Fibroblast of lung (primary cell): ENCODE results near the gene CCDC192. TPM values are rescaled to one million over a fixed set of nuclear protein-coding genes. Genes with fewer than 3 reads are reported as not detected.

Experiments used
- DNase-seq, 2 donors: peaks; one replicate each; pipeline versions ENCODE4 v3.0.0 to v3.0.0-alpha.2; 2010; ENCODE audit warnings: low read depth in 2 of 2
- H2AFZ ChIP-seq: 2 replicates; pipeline ENCODE4 v1.5.1; 2012; ENCODE audit warnings: low read length, control low read depth, inconsistent platforms
- H3K27ac ChIP-seq: 2 replicates; pipeline ENCODE4 v1.5.1; 2011; ENCODE audit warnings: low read length, control low read depth; ENCODE audit not compliant: insufficient read depth
- H3K27me3 ChIP-seq: 2 replicates; pipeline ENCODE4 v1.5.1; 2011; ENCODE audit warnings: mild to moderate bottlenecking, low read length; ENCODE audit not compliant: control insufficient read depth, insufficient read depth
- H3K36me3 ChIP-seq: 2 replicates; pipeline ENCODE4 v1.5.1; 2011; ENCODE audit warnings: low read length; ENCODE audit not compliant: control insufficient read depth, insufficient read depth
- H3K4me1 ChIP-seq: 2 replicates; pipeline ENCODE4 v1.5.1; 2011; ENCODE audit warnings: low read length; ENCODE audit not compliant: control insufficient read depth, insufficient read depth; ENCODE audit errors: extremely low read depth
- H3K4me2 ChIP-seq: 2 replicates; pipeline ENCODE4 v1.5.1; 2011; ENCODE audit warnings: low read length, control low read depth; ENCODE audit not compliant: insufficient read depth; ENCODE audit errors: extremely low read depth
- H3K4me3 ChIP-seq, 4 experiments: fragments of 200-600 bp in 1 of 4; sonication (generic) in 1 of 4; replicated peaks in 1 of 4; 2 replicates each; pipeline ENCODE4 v1.5.1; 2011 to 2016; ENCODE audit warnings: low read length in 4 of 4, low read depth in 3 of 4, mild to moderate bottlenecking in 3 of 4, control low read depth in 2 of 4, inconsistent platforms in 1 of 4, mixed read lengths in 1 of 4; ENCODE audit not compliant: insufficient read depth in 1 of 4; ENCODE audit errors: control extremely low read depth in 1 of 4
- H3K79me2 ChIP-seq: 2 replicates; pipeline ENCODE4 v1.5.1; 2012; ENCODE audit warnings: mild to moderate bottlenecking, low read length, inconsistent platforms; ENCODE audit not compliant: control insufficient read depth, insufficient read depth
- H3K9ac ChIP-seq: 2 replicates; pipeline ENCODE4 v1.5.1; 2011; ENCODE audit warnings: mild to moderate bottlenecking, low read length, control low read depth; ENCODE audit not compliant: insufficient read depth
- H3K9me3 ChIP-seq: 2 replicates; pipeline ENCODE4 v1.5.1; 2012; ENCODE audit warnings: low read depth, low read length; ENCODE audit not compliant: control insufficient read depth, insufficient read depth
- H4K20me1 ChIP-seq: 2 replicates; pipeline ENCODE4 v1.5.1; 2011; ENCODE audit warnings: low read length; ENCODE audit not compliant: control insufficient read depth, insufficient read depth; ENCODE audit errors: extremely low read depth
- CTCF ChIP-seq, 2 donors: IDR thresholded peaks in 1 of 2; conservative IDR thresholded peaks in 1 of 2; 1 replicate in 1 of 2; 2 replicates in 1 of 2; pipeline ENCODE4 v1.5.1; 2011 to 2012; ENCODE audit warnings: low read length in 2 of 2, control low read depth in 1 of 2, inconsistent platforms in 1 of 2, low read depth in 1 of 2, mild to moderate bottlenecking in 1 of 2
- EZH2 ChIP-seq: IDR thresholded peaks from 2 replicates; pipeline ENCODE4 v1.5.1; 2012; ENCODE audit warnings: low read length, control low read depth, mild to moderate bottlenecking; ENCODE audit errors: missing control alignments
- polyA plus RNA-seq, 2 donors: library from polyadenylated mRNA; depleted of rRNA in 1 of 2; stranded (reverse) in 1 of 2; unstranded in 1 of 2; fragments of >200 nt; gene quantifications; 2 replicates each; pipeline ENCODE4 v1.2.1, GENCODE V29; 2011 to 2012; ENCODE audit warnings: missing spikeins in 1 of 2
- total RNA-seq: library from RNA; depleted of rRNA; stranded (reverse); fragments of >200 nt; gene quantifications from 2 replicates; pipeline ENCODE4 v1.2.1, GENCODE V29; 2014

The CCDC192 gene
- total and polyA plus RNA-seq, 2 donors (not counting 1 experiment from before 2014, with no cell fraction given): not detected

DNA sequence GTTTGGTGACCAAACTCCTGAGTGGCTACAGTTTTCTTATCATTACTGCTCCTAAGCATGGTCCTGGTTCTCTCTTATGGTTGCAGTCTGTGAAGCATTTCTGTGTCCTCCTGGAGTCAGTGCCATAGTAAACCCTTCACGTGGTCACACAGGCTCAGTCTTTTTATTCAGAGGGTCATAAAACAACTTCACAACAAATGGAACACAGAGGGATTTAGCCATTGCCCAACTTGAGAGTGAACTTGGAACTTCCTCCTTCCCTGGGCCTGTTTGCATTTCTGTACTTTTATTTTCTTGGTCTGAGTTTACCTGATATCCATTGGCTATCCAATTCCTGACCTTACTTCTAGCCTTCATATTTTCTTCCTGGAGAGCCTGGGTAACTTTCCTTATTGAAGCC, 144.9 kb downstream of the CCDC192 start:
- H3K27ac ChIP-seq: no peak overlapping the region
- no peak overlapping the region for H3K4me3 ChIP-seq
- H3K27me3 ChIP-seq: no peaks in the 10 kb centered on the region
- no peak for TF ChIP-seq CTCF (conservative IDR thresholded peaks at IDR 0.05 in 1 of 2, IDR thresholded peaks at IDR 0.05 in 1 of 2; ENCODE audit: low read depth in 1 of 2, low read length in 2 of 2)
- TF ChIP-seq EZH2: no peak
- no peaks in the 10 kb centered on the region for H3K36me3 ChIP-seq
- H3K79me2 ChIP-seq: no peaks in the 10 kb centered on the region
- no peak for DNase-seq
- no peaks in the 10 kb centered on the region for H3K4me1 ChIP-seq
- H3K9me3 ChIP-seq: no peaks in the 10 kb centered on the region
- no peaks in the 10 kb centered on the region for H4K20me1 ChIP-seq
- H3K4me2 ChIP-seq: no peak overlapping the region
- no peak overlapping the region for H3K9ac ChIP-seq
- H2AFZ ChIP-seq: no peak overlapping the region

- no peak for DNase-seq
- H3K79me2 ChIP-seq: no peaks in the 10 kb centered on the region
- no peak overlapping the region for H3K27ac ChIP-seq
- no peaks in the 10 kb centered on the region for H3K9me3 ChIP-seq
- no peaks in the 10 kb centered on the region for H4K20me1 ChIP-seq
- no peaks in the 10 kb centered on the region for H3K27me3 ChIP-seq
- no peak overlapping the region for H3K4me3 ChIP-seq
- no peaks in the 10 kb centered on the region for H3K36me3 ChIP-seq
- H3K4me1 ChIP-seq: no peaks in the 10 kb centered on the region
- H3K9ac ChIP-seq: no peak overlapping the region
- no peak for TF ChIP-seq CTCF (conservative IDR thresholded peaks at IDR 0.05 in 1 of 2, IDR thresholded peaks at IDR 0.05 in 1 of 2; ENCODE audit: low read depth in 1 of 2, low read length in 2 of 2)
- no peak overlapping the region for H2AFZ ChIP-seq
- H3K4me2 ChIP-seq: no peak overlapping the region
Measured at GRCh38 chr5:127849408-127849807, 146.2 kb downstream of the CCDC192 start.

DNA sequence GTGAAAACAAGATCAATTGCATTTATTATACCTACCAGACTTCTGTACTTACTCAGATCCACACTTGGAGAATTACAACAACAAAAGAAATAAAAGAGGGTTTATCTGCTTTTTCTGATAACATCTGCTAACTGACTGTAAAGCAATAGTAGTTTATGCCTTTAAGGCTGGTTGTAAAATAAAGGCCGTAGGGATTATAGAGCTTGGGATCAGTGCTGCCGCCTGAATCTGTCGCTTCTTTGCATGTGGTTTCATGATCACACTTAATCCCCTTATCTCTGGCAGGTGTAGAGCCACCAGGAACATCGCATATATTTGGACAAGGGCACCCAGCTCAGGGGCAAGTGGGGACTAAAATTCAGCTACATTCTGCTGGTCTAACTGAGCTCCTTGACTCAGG, 146.7 kb downstream of the CCDC192 start:
- Histone ChIP-seq H3K9me3 (no peaks in the 10 kb centered on the region), H3K4me3 (no peak overlapping the region), H3K27ac (no peak overlapping the region), H3K36me3 (no peaks in the 10 kb centered on the region), H3K4me1 (no peaks in the 10 kb centered on the region), H4K20me1 (no peaks in the 10 kb centered on the region), H3K79me2 (no peaks in the 10 kb centered on the region), H3K9ac (no peak overlapping the region), H3K4me2 (no peak overlapping the region), H3K27me3 (no peaks in the 10 kb centered on the region), H2AFZ (no peak overlapping the region)
- TF ChIP-seq EZH2: no peak
- TF ChIP-seq CTCF (conservative IDR thresholded peaks at IDR 0.05 in 1 of 2, IDR thresholded peaks at IDR 0.05 in 1 of 2; ENCODE audit: low read depth in 1 of 2, low read length in 2 of 2): no peak
- no peak for DNase-seq
